ENCODE measurements around the gene TOMM6.
"Not testable (repeated sequence)": the region's sequence is repeated elsewhere in the genome, so short reads cannot be mapped to it uniquely, and the experiment has no call there.

The TOMM6 gene

DNA sequence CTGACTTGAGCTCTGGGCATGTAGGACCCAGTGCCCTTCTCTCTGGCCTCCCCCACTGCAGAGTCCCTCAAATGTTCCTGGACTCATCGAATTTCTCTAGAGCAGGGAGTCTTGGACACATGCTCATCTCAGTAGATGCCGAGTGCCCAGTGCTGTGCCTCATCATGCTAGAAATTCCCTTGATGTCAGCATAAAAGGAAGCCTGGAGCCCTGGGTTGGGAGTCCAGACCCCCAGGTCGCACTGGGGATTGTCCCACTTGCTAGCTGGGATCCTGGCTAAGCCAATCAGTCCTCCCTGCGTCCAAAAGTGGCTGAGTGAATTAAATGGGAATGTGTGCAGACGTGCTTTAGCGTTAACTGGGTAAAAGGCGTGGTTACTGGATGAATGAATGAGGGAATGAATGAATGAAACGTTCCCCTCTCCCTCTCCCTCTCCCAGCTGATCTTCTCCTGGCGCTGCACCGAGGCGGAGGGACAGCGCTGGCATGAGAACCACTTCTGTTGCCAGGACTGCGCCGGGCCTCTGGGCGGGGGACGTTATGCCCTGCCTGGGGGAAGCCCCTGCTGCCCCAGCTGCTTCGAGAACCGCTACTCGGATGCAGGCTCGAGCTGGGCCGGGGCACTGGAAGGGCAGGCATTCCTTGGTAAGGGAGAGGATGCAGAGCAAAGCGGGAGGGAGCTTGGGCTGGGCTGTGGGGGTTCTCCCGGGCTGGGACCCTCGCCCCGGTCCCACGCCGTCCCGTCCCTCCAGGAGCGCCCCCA lies 1.6 kb upstream of the TOMM6 start:
- no peak for DNase-seq

DNA sequence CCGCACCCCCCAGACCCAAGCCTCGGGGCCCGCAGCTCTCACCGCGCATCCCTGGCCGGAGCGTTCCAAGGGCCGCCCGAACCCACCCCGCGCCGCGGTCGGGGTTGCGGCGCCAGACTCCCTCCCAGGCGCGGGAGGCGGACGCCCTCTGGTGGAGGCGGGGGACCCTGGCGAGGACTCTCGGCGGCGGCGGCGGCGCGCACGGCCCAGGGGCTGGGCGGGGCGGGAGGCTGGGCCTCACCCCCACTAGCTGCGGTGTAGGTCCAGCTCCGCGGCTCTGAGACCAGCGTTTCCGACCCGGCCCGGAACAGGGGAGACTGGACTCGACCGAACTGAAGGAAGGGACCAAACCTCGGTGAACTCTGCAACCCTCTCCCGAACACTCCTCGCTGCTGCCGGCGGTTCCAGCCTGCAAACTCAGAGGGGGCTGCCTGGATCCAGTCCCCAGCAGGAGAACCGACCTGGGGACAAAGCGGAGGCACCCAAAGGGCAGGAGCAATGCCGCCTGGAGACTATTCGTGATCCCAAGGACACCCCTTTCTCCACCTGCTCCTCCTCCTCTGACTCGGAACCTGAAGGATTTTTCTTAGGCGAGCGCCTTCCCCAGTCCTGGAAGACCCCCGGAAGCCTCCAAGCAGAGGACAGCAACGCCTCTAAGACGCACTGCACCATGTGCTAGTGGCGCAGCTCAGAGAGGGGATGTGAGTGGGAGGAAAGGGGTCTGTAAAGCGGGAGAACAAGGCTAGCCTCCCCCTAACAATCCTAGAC lies 859 bp upstream of the TOMM6 start:
- DNase-seq: peak; percentile 86 to 96 (median 94)

DNA sequence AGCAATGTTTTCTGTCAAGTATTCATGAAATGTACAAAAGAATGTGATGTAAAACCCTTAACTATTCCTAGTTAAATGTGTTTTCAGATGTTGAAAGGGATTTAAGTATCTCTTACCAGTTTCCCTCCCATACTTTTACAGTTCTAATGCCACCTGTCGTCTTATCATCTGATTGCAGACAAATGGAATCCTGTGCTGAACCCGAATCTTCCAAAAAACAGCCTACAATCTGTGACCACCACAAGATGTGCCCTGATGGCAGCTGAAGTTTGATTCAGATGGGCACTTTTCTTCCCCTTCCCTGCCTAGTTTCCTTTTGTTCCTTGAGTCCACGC lies 1.9 kb downstream of the TOMM6 start:
- DNase-seq: no peak

DNA sequence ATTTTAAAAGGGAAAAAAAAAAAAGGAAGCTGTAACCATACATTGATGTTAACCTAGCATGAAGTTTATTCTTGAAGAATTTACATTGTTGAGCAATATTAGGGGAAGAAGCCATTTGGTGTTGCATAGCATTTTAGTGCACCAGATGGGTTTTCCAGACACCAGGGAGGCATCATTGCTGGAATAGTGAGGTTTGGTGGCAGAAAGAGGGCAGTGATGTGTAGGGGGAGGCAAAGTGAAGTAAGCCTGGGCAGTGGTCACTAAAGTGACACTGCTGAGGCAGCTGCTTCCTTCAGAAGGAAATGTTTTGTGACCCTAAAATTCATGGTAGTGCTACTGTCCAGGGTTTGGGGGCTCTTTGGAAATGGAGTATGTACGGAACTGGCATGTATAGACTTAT lies 2.6 kb downstream of the TOMM6 start:
- DNase-seq: peak in 1 of 4 experiments; percentile 7

DNA sequence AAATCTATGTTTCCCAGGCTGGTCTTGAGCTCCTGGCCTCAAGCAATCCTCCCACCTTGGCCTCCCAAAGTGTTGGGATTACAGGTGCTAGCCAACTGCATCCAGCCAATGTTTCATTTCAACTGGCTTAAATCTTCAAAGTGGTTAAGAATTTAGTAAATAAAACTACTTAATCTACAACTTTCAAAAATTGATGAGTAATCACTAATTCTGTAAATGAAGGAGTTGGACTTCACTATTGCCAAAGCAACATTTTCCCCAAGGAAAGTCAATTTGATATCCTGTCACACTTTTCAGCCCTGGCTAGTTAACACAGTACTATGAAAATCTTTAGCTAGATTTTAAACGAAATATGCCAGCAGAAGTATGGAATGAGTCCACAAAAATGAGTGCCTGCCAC lies 3.8 kb downstream of the TOMM6 start:
- no peak for DNase-seq

DNA sequence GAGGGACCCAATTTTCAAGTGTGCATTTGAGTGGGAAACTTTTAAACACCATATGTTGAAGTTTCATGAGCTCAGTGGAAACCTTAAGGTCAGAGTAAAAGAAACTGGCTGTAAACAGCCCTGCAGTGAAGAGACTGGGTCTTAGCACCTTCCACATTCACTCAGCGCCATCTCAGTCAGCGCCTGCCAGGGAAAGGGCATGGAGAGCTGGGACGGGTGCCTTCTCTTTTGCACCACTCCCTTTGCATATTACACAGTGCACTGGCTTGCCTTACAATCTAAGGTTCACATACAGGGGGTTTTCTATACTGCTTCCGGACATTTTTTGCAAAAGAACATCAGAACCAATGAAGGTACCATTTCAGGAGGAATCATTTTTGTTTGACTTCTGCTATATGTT lies 4.5 kb downstream of the TOMM6 start:
- no peak for DNase-seq

DNA sequence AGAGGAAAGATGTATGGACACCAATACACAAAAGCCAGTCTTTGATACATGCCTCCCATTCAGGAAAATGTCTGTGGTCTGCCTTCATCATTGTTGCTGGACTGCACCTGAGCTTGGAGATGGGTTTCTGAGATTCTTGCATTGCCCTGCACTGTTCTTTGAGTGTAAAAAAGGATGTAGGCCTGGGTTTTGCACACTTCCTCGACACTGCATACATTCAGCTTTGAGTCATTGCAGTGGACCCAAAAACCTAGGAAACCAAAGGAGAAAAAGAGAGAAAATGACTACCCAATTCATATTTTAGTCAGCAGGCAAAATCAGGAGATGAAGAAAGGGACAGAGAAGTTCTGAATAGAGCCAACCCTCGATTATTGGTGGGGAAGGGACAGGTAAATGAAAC lies 9.0 kb downstream of the TOMM6 start:
- DNase-seq: no peak

DNA sequence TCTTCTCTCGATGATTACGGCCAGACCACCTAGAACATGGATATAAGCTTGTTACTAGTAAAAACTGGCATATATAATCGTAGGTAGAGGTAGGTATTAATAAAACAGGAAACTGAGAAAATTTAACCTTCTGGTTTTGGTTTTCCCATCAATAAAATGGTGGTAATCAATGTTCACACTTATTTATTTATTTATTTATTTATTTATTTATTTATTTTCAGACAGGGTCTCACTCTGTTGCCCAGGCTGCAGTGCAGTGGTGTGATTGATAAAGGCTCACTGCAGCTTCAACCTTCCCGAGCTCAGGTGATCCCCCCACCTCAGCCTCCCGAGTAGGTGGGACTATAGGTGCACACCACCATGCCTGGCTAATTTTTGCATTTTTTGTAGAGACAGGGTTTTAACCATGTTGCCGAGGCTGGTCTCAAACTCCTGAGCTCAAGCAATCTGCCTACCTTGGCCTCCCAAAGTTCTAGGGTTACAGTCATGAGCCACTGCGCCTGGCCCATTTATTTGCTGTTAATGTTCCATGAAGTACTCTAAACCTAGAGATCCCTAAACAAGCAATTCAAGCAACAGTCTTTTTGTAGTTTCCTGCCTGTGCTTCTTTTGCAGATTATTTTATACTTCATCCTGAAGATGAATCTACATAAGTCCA lies 11.5 kb downstream of the TOMM6 start:
- no peak for DNase-seq

DNA sequence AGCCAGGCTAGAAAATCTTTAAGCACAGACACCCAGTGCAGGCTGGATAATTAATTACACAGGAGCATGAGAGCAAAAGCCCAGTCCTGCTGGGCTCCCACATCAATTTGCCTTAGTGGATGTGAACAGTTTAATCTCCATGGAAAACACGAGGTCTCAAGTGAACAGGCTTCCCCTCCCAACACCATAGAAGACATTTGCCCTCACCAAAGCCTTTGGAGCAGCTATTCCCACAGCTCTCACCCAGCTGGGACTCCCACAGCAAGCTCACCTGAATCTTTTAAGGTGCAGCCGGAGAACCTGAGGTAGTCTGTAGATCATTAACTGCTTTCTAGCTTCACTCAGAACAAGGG lies 12.0 kb downstream of the TOMM6 start:
- no peak for DNase-seq

DNA sequence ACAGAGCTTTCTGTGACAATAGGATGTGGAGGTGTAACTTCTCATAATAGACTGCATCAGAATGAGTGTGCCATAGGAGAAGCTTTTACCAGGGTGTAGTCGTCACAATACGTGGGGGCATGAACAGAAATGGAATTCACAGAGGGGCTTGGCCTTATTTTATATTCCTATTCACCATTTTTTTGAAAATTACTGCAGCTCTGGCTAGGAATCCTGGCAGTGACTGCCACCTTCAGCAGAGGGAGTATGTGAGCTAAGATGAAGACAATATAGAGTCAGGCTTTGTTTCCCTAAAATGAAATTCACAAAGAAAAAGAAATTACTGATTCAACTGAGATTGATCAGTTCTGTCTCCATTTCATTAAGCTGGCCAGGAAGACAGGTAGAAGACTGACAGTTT lies 13.9 kb downstream of the TOMM6 start:
- DNase-seq: peak in 3 of 4 experiments; percentile 13 to 28 (median 19)

DNA sequence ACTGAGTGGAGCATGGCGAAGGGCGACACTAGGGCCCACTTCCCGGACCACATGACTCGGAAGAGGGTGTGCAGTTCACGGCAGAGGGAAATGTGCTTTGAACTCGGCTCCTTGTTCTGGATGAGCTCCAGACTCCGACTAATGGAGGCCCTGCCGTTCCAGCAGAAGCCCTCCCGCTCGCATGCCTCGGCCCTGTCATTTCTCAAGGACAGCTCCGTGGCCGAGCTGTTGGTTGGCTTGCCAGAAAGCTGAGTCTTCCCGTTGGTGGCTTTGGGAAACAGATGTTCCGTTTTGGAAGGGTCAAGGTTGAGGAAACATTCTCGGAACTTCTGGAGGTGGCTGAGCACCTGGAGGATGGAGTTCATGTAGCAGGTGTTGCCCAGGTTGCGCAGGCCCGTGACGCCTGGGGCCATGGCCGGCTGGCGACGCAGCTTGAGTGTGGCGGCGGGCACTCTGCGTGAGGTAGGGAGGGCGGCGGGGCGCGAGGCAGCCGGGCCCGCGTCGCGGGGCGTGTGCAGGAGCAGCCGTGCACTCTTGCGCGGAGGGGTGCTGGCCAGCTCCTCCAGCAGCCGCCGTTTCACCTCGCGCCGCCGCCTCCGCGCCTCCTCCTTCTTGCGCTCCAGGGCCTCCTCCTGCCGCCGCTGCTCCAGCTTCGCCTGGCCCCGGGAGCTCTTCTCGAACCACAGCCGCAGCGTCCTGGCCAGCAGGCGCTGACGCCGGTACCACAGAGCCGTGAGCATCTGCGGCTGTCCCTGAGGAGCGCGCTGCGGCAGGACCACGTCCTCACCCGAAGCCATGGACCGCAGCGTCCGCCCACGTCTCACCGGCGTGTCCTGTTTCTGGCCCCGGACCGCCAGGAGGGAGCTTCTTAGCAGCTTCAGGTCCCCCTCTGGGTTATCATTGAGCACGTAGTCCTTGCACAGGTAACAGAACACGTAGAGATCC lies 18.6 kb downstream of the TOMM6 start:
- DNase-seq: no peak

DNA sequence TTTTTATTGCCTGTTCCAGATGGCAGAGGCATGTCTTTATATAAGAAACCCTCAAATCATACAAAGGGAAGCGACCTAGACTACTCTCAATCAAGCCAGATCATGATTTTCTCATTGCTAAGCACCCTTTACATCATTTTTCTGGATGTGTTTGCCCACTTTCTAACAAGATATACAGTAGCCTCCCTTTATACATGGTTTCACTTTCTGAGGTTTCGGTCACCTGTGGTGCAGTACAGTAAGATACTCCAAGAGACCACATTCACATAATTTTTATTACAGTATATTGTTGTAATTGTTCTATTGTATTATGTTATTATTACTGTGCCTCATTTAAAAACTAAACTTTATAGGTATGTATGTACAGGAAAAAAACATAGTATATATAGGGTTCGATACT lies 23.6 kb downstream of the TOMM6 start:
- DNase-seq: no peak

DNA sequence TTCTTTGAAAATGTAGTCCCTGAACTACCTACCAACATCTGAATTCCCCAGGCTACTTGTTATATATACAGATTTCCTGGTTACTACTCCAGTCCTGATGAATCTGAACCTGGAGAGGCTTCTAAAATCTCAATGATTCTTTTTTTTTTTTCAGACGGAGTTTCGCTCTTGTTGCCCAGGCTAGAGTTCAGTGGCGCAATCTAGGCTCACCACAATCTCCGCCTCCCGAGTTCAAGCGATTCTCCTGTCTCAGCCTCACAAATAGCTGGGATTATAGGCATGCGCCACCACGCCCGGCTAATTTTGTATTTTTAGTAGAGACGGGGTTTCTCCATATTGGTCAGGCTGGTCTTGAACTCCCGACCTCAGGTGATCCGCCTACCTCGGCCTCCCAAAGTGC lies 24.5 kb downstream of the TOMM6 start:
- not testable (repeated sequence) for DNase-seq

DNA sequence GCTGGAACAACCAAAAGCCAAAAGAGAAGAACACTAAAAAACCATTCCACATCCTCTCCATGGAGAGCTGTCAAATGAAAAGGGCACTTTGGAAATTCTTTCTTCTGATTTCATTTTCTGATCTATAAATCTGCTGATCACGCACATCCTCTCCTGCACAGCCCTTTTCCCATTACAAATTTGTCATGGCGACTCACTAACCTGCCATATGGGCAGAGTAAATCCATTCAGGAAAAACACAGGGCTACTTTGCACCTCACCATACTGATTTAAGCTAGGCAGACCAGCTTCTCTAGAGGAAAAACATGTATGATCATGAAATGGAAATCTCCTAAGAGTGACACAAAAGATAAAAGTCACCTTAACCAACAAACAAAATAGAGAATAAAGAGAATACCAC lies 26.0 kb downstream of the TOMM6 start:
- DNase-seq: no peak

DNA sequence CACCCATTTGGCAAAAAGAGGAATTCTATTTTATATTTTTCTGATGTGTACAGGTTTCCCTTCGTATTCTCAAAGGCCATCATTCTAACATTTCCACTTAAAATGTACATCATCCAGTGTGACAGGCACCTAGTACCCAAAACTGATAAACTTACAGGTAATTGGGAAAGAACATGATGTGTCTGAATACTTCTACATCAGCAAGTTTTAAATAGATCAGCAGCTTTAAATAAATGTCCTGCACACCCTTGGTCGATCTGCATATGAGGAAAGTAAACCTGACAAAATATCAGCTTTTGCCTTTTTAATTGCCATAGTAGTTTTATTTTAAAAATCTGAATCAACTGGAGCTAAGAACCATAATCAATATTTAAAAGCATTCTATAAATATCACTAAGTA lies 26.5 kb downstream of the TOMM6 start:
- no peak for DNase-seq

DNA sequence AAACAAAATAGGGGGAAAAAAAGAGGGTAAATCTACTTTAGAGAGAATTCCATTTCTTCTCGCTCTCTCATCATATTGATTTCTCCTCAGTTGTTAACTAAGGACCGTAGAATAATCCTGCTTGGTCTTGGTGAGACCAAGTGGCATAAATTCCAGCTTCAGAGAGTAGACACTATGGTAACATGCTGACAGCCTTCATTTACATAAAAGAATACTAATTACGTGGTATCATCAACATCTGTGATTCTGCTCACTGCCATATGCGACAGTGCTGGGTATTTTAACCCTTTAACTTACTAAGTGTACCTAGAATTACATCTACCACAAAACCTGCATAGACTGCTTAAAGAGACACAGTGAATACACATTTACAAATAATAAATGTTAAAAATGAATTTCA lies 27.1 kb downstream of the TOMM6 start:
- no peak for DNase-seq

DNA sequence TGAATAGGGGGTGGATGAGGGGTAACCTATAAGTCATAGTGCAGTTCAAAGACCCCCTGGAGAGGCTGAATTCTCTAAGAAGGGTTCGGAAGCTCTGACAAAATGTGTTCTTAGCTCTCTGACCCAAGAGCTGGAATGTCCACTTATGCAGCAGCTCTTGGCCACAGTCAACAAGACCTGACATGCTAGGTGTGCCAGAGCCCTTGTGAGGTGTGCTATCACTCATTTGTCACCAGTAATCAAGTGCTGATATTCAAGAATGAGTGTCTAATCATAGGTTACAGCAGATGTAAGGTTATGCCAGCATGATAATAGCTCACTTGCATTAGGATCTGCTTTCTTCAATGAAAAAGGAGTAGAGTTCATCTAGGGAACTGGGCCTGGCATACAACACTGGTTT lies 28.1 kb downstream of the TOMM6 start:
- no peak for DNase-seq

DNA sequence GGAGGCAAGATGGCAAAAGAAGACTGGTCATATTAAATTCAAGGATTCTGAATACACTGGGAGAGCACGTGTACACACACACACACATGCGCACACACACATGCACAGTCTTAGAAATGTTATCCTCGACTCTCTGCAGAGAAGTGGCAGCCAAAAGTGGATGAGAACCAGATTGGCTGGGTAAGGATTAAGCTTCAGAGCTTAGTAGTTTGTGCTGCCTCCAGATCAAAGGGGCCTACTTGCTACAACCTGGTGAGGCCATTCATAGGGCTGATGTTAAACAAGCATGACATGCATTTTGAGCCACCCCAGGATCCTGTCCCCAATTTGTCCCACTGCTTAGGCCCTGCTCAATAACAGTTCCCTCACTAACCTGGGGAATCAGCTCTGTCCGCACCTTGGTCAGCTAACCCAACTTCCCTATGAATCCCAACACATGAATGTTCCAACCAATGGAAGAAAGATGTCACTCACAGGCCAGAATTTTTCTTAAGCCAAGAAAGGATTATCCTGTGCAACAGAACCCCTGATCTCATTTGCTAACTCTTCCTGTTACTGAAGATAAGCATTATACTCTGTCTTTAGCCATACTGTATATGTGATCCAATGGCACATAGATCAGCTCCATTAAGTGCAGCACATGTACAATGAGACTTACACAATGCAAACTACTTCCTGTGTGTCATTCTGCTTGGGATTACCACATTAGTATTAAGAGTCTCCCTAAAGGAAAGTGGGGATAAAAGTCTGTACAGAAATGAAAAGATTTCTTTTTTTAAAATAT lies 31.0 kb downstream of the TOMM6 start:
- DNase-seq: peak; percentile 4 to 67 (median 34)

DNA sequence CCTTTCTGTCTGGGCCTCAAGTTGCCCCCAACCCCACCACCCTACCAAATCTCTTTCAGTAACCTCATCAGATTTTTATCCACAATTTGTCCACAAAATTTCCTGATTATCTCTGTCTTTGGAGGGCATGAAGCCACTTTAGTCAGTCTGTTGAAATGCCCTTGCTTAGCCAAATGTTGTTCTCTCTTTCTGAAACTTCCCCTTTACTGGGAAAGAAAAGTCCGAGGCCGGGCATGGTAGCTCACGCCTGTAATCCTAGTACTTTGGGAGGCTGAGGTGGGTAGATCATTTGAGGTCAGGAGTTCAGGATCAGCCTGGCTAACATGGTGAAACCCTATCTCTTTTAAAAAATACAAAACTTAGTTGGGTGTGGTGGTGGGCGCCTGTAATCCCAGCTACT lies 33.8 kb downstream of the TOMM6 start:
- DNase-seq: peak; percentile 49 to 67 (median 66)

DNA sequence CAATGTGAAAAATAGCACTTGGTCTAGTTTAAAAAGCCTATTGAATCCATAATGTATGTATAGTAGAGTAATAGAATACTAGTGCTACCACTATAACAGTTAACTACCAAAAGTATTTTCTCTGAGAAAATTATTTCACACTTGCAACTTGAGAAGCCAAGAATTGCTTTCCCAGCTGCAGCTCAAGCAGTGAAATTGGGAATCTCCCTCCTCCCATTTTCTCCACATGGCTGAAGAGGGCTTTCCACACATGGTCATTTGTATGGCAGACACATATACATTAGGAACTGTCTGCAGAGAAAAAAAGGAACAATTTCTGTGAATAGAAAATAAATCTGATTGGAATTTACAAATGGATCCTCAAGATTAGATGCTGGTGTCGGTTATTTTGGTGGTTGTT lies 34.5 kb downstream of the TOMM6 start:
- DNase-seq: no peak

DNA sequence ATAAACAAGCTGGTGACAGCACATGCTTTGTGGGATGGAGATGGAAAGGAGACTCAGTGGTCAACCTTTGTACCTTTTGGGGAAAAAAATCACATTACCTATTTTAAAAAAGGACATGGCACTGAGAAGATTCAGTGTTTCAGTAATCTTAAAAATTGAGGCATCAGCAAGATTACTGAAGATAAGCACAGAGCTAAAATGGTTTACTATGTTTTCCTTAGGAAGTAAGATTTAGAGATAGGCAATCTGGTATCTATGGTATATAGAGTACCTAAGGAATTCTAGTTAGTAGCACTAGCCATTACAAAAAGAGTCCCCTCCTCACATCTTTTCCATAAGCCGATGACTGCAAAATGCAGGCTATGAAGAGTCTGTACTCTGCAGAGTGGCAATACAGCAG lies 35.7 kb downstream of the TOMM6 start:
- no peak for DNase-seq

All from suppressor macrophage (primary cell).